RWPE2 (cell line): ENCODE data around the gene UROC1.

Source experiments
- ATAC-seq: fragments of 200-7000 bp; cut with Tn5 transposase; 3 replicates; pipeline ENCODE4 v1.9.1; 2021; ENCODE audit warnings: low read depth
- DNase-seq: peaks from one replicate; pipeline ENCODE4 v3.0.0-alpha.2; 2020; ENCODE audit warnings: low spot score
- H3K27ac ChIP-seq: fragments of 450-650 bp; 2 replicates; pipeline ENCODE4 v1.5.1; 2017; ENCODE audit warnings: mild to moderate bottlenecking; ENCODE audit not compliant: poor library complexity, severe bottlenecking
- H3K27me3 ChIP-seq: fragments of 250-450 bp; sonication (Bioruptor Pico); 2 replicates; pipeline ENCODE4 v1.5.1; 2021; ENCODE audit warnings: mild to moderate bottlenecking, moderate library complexity; ENCODE audit not compliant: insufficient read depth, poor library complexity, severe bottlenecking
- H3K36me3 ChIP-seq: fragments of 250-450 bp; sonication (Bioruptor Pico); 2 replicates; pipeline ENCODE4 v1.5.1; 2020; ENCODE audit warnings: low read depth, mild to moderate bottlenecking, moderate library complexity
- H3K4me1 ChIP-seq: fragments of 250-450 bp; sonication (Bioruptor Pico); 2 replicates; pipeline ENCODE4 v1.5.1; 2021; ENCODE audit warnings: mild to moderate bottlenecking, moderate library complexity; ENCODE audit not compliant: insufficient read depth, poor library complexity, severe bottlenecking
- H3K4me3 ChIP-seq: fragments of 250-450 bp; sonication (Bioruptor Pico); 2 replicates; pipeline ENCODE4 v1.5.1; 2021; ENCODE audit warnings: mild to moderate bottlenecking, moderate library complexity; ENCODE audit not compliant: severe bottlenecking
- H3K9me3 ChIP-seq: fragments of 250-450 bp; sonication (Bioruptor Pico); 2 replicates; pipeline ENCODE4 v1.5.1; 2021; ENCODE audit warnings: mild to moderate bottlenecking, moderate library complexity; ENCODE audit not compliant: severe bottlenecking
- TF ChIP-seq, protein P1 (sequence below): fragments of 450-650 bp; IDR thresholded peaks from one replicate; pipeline ENCODE4 v1.5.1; 2017; ENCODE audit warnings: mild to moderate bottlenecking, moderate library complexity; ENCODE audit not compliant: poor library complexity, severe bottlenecking

The UROC1 gene

DNA sequence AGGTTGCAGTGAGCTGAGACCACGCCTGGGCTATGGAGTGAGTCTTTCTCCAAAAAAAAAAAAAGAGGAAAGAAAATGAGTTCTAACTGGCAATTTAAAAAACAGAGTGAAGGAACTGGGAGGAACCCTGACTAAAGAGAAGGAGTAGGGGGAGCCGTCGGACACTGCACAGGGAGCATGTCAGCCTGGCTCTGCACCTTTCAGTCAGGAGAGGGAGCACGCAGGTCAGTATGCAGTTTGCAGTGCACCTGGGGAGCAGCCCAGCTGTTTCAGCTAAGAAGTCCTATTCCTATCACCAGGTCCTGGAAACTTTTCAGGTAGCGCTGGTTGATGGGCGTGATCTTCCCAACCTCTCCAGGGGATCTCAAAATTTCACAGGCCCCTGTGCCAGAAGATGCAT, 27.0 kb downstream of the UROC1 start:
- no peak for DNase-seq
- ATAC-seq, result no peak
- Histone ChIP-seq H3K4me1 (peaks cover 11% of the 10 kb centered on the region), H3K36me3 (no peaks in the 10 kb centered on the region), H3K9me3 (no peaks in the 10 kb centered on the region), H3K27me3 (no peaks in the 10 kb centered on the region), H3K27ac (no peak overlapping the region), H3K4me3 (no peak overlapping the region)
- TF ChIP-seq, protein P1, sequence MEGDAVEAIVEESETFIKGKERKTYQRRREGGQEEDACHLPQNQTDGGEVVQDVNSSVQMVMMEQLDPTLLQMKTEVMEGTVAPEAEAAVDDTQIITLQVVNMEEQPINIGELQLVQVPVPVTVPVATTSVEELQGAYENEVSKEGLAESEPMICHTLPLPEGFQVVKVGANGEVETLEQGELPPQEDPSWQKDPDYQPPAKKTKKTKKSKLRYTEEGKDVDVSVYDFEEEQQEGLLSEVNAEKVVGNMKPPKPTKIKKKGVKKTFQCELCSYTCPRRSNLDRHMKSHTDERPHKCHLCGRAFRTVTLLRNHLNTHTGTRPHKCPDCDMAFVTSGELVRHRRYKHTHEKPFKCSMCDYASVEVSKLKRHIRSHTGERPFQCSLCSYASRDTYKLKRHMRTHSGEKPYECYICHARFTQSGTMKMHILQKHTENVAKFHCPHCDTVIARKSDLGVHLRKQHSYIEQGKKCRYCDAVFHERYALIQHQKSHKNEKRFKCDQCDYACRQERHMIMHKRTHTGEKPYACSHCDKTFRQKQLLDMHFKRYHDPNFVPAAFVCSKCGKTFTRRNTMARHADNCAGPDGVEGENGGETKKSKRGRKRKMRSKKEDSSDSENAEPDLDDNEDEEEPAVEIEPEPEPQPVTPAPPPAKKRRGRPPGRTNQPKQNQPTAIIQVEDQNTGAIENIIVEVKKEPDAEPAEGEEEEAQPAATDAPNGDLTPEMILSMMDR, result no peak

DNA sequence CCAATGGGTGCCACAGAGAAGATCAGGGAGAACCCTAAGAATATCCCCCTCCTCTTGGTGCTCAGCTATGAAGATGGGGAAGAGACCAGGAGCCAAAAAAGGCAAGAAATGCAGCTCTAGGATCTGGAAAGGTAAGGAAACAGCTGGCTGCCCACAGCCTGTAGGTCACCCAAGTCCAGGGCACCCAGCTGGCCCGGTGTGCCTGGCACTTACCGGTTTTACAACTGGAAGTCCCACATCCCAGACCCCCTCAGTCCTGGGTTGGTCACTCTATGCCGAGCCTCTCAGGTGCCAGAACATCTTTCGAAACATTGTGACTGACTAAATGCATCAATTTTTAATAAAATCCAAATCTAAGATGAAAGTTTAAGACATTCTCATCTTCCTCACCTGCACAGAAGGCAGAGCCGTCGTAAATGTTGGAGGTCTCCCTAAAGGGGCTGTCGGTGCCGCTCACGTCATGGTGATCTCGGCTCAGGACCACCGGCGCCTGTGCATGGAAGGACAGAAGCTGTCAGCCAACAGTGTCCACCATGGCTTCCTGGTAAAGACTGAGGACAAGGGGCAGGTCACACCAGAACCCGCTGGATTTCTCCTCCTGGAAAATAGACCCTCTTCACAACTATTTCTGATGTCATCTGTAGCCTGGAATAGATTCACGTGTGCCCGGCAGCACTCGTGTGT, 28.5 kb downstream of the UROC1 start:
- no peaks in the 10 kb centered on the region for H3K27me3 ChIP-seq
- TF ChIP-seq, protein P1, result no peak
- ATAC-seq (no peak), DNase-seq (no peak)
- H3K27ac ChIP-seq, result no peak overlapping the region
- no peak overlapping the region for H3K4me3 ChIP-seq
- H3K4me1 ChIP-seq, result peaks cover 11% of the 10 kb centered on the region
- no peaks in the 10 kb centered on the region for H3K36me3 ChIP-seq
- no peaks in the 10 kb centered on the region for H3K9me3 ChIP-seq

DNA sequence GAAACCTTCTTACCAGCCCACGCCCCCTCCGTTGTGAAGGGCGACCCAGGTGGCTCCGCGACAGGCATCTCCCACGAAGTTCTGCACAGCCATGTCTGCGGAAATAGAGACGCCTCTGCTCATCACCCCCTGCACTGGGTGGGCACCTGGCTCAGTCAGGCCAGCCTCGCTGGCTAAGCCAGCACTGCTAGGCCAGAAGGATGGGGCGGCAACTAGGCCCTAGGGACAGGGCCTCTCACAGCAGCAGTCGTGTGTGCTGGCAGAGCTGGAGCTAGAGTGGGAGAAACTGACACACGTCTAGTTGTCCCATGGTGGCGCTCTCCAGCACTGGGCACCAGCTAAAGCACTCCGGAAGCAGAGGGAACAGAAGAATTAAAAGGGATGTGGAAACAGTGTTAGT, 29.4 kb downstream of the UROC1 start:
- DNase-seq (no peak), ATAC-seq (no peak)
- TF ChIP-seq, protein P1, result no peak

DNA sequence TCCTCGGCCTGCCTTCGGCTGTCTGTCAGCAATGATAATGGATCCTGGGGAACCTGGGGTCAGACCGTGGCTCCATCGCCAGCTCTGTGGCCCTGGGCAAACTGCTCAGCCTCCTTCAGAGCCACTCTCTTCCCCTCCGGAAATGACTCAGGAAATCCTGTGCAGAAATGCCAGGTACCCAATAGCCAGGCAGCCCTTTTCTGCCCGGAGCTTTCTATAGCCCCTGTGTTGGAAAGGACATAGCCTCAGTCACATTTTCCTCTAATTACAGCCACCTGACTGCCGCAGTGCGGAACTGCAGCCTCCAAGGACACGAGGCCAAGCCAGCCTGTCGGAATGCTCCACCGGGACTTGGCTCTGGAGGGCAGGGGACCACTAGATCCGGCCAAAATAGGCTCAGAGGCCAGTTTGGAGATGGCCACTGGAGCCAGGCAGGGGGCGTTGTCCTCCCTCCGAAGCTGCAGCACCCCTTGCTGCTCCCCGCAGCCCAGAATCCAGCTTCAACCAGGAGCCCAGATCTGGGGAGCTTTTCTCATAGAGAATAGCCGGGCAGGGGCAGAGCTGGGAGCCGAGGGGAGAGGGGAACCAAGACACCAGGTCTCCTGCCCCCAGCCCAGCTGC, 30.3 kb downstream of the UROC1 start:
- Histone ChIP-seq H3K4me3 (no peak overlapping the region), H3K9me3 (no peaks in the 10 kb centered on the region), H3K27me3 (no peaks in the 10 kb centered on the region), H3K27ac (peak overlapping the region; percentile 44), H3K36me3 (no peaks in the 10 kb centered on the region), H3K4me1 (peaks cover 11% of the 10 kb centered on the region)
- peak; percentile 79 for ATAC-seq
- no peak for DNase-seq
- TF ChIP-seq, protein P1, result peak; percentile 10

More for the DNA sequence above, 29.4 kb downstream of the UROC1 start:
- Histone ChIP-seq H3K4me1 (peaks cover 11% of the 10 kb centered on the region), H3K36me3 (no peaks in the 10 kb centered on the region), H3K9me3 (no peaks in the 10 kb centered on the region), H3K4me3 (no peak overlapping the region), H3K27me3 (no peaks in the 10 kb centered on the region), H3K27ac (no peak overlapping the region)

DNA sequence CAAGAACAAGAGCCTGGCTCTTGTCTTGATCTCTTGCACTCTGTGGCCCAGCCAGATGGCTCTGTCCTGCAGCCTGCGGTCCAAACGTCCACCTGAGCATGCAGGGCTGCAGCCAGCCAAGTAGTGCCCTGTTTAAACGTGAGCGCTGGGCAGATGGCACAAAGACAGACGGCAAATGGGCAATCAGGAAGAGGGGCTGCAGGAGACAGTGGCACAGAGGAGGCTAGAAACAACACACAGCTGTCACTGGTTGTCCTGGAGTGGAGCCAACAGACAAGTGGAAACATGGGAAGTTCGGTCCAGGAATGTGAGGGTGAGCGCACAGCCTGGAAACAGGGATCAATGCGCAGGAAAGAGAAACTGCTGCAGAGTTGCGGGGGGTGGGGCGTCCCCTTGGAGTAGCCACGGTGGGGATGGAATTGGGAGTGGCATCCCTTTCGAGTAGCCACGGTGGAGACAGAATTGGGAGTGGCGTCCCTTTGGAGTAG, 31.2 kb downstream of the UROC1 start:
- ATAC-seq, result no peak
- H3K4me1 ChIP-seq, result peaks cover 11% of the 10 kb centered on the region
- DNase-seq, result no peak
- TF ChIP-seq, protein P1, result no peak
- H3K4me3 ChIP-seq, result no peak overlapping the region
- peak overlapping the region; percentile 44 for H3K27ac ChIP-seq
- no peaks in the 10 kb centered on the region for H3K9me3 ChIP-seq
- H3K36me3 ChIP-seq, result no peaks in the 10 kb centered on the region
- H3K27me3 ChIP-seq, result no peaks in the 10 kb centered on the region
